Measurements from ENCODE around the gene RASSF5. TPM values are rescaled to one million over a fixed set of nuclear protein-coding genes. Genes with fewer than 3 reads are reported as not detected.

The RASSF5 gene
- 5.8 and 6.3 TPM in 2 replicates for total RNA-seq

GRCh38 chr1:206507284-206508129 lies at the start of gene RASSF5:
TSS of gene RASSF5 (plus strand) at chr1:206507531. CDS start at chr1:206507603, 72 bp downstream.

GRCh38 chr1:206469933-206470691 lies 37.2 kb upstream of the RASSF5 start, which contains the start of gene IKBKE:
TSS of gene IKBKE (plus strand) at chr1:206470476. CDS start at chr1:206473228, 2,752 bp downstream.

GRCh38 chr1:206612129-206612876 lies 105.0 kb downstream of the RASSF5 start, which contains the start of gene EIF2D:
TSS of gene EIF2D (minus strand) at chr1:206612465. CDS start at chr1:206612342, 123 bp downstream.

GRCh38 chr1:206635080-206635977 lies 128.0 kb downstream of the RASSF5 start, which contains the start of gene DYRK3:
TSS of gene DYRK3 (plus strand) at chr1:206635536. CDS start at chr1:206635704, 168 bp downstream.

Other genes with a start within 250 kb of the RASSF5 start
- 3.1 and 18.3 TPM in 2 replicates for gene IKBKE, start 37.1 kb upstream of the RASSF5 start, total RNA-seq
- 49.6 and 62.0 TPM in 2 replicates for gene EIF2D, start 104.9 kb downstream of the RASSF5 start, total RNA-seq
- 25.9 and 60.5 TPM in 2 replicates for gene DYRK3, start 128.0 kb downstream of the RASSF5 start, total RNA-seq
- 40.3 and 66.2 TPM in 2 replicates for gene MAPKAPK2, start 177.4 kb downstream of the RASSF5 start, total RNA-seq